IMR-90 (cell line): Measurements from ENCODE around the gene PLCB4.

Source experiments
- BHLHE40 ChIP-seq: fragments of 150-350 bp; IDR thresholded peaks from 2 replicates; pipeline ENCODE4 v1.6.1; 2016; ENCODE audit warnings: mild to moderate bottlenecking, low read depth, low read length
- CTCF ChIP-seq: conservative IDR thresholded peaks from 2 replicates; pipeline ENCODE4 v1.5.1; 2012; ENCODE audit warnings: mild to moderate bottlenecking, low read depth, low read length, improper control_type of control experiment
- FOS ChIP-seq: fragments of 150-350 bp; IDR thresholded peaks from 2 replicates; pipeline ENCODE4 v1.6.1; 2016; ENCODE audit warnings: low read depth, low read length
- MAFK ChIP-seq: IDR thresholded peaks from 2 replicates; pipeline ENCODE4 v1.6.1; 2012; ENCODE audit warnings: low read depth, low read length, improper control_type of control experiment
- MXI1 ChIP-seq: IDR thresholded peaks from 2 replicates; pipeline ENCODE4 v1.6.1; 2012; ENCODE audit warnings: low read depth, mild to moderate bottlenecking, low read length, moderate library complexity, borderline replicate concordance
- NFE2L2 ChIP-seq: fragments of 150-350 bp; IDR thresholded peaks from 2 replicates; pipeline ENCODE4 v1.6.1; 2016; ENCODE audit warnings: low read depth, mild to moderate bottlenecking, low read length
- POLR2A ChIP-seq: IDR thresholded peaks from 2 replicates; pipeline ENCODE4 v1.6.1; 2012; ENCODE audit warnings: mild to moderate bottlenecking, low read depth, low read length
- RAD21 ChIP-seq: IDR thresholded peaks from 2 replicates; pipeline ENCODE4 v1.6.1; 2012; ENCODE audit warnings: low read length, improper control_type of control experiment
- RFX5 ChIP-seq: IDR thresholded peaks from 2 replicates; pipeline ENCODE4 v1.8.0; 2012; ENCODE audit warnings: low read depth, mild to moderate bottlenecking, low read length, moderate library complexity
- SMC3 ChIP-seq: fragments of 150-350 bp; IDR thresholded peaks from 2 replicates; pipeline ENCODE4 v1.6.1; 2016; ENCODE audit warnings: low read depth, mild to moderate bottlenecking, antibody characterized with exemption, low read length, moderate library complexity

- TF ChIP-seq CTCF (no peak), RFX5 (no peak), BHLHE40 (no peak), SMC3 (no peak), MAFK (no peak), RAD21 (no peak), NFE2L2 (no peak), FOS (no peak), POLR2A (no peak), MXI1 (no peak)
These were observed 289.1 kb downstream of the PLCB4 start for GRCh38 chr20:9358001-9358400.
